ENCODE results near the gene CSNK2A1.

GRCh38 chr20:592506-592905, 48.9 kb upstream of the CSNK2A1 start:
- no peak for TF ChIP-seq EZH2phosphoT487 (IDR thresholded peaks at IDR 0.05; ENCODE audit: low read depth)
- TF ChIP-seq, protein P1, sequence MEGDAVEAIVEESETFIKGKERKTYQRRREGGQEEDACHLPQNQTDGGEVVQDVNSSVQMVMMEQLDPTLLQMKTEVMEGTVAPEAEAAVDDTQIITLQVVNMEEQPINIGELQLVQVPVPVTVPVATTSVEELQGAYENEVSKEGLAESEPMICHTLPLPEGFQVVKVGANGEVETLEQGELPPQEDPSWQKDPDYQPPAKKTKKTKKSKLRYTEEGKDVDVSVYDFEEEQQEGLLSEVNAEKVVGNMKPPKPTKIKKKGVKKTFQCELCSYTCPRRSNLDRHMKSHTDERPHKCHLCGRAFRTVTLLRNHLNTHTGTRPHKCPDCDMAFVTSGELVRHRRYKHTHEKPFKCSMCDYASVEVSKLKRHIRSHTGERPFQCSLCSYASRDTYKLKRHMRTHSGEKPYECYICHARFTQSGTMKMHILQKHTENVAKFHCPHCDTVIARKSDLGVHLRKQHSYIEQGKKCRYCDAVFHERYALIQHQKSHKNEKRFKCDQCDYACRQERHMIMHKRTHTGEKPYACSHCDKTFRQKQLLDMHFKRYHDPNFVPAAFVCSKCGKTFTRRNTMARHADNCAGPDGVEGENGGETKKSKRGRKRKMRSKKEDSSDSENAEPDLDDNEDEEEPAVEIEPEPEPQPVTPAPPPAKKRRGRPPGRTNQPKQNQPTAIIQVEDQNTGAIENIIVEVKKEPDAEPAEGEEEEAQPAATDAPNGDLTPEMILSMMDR (IDR thresholded peaks at IDR 0.05; ENCODE audit: low read depth, low read length), result no peak
